ENCODE data around the gene MARCHF10. TPM values are rescaled to one million over a fixed set of nuclear protein-coding genes. Genes with fewer than 3 reads are reported as not detected.

MARCHF10 gene
- total and polyA plus RNA-seq, 9 of the 15 experiments (the other 6 are each of a cell fraction or from before 2014, with no cell fraction given): not detected

DNA sequence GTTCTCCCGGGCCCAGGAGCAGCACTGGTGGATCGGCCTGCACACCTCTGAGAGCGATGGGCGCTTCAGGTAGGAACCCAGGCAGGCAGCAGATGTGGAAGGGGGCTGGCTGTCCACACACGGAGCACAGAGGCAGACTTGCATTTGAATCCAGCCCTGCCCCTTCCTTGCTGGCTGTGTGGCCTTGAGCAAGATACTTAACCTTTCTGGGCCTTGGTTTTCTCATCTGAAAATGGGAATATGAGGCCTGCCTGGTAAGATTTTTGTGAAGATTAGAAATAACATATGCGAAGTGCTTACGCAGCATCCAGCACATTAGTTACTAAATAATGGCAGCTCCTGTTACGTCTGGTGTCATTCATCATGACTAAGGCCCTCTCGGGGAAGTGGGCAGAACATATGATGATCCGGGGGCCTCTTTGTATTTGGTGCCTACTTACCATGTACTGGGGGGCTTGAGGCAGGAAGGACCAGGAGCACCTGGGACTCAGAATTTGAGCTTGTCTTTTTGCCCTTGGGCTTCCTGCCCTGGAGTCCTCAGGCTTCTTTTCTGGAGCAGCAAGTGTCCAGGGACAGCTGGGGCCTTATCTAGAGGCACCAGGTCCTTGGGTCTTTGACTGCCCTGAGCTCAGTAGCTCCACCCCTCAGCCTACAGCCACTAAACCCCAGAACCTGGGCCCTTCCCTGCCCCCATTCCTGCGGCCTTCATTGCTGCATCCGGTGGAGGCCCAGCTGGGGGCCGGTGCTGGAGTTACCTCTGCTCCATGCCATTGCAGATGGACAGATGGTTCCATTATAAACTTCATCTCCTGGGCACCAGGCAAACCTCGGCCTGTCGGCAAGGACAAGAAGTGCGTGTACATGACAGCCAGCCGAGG is 126.8 kb downstream of the MARCHF10 start (continued):
- TF ChIP-seq MBD1 (CRISPR knock-in tag; IDR thresholded peaks at IDR 0.05) (no peak), CBX5 (IDR thresholded peaks at IDR 0.05; ENCODE audit: borderline replicate concordance, low read depth) (no peak), ZBTB17 (CRISPR knock-in tag; IDR thresholded peaks at IDR 0.05) (no peak), ZNF41 (CRISPR knock-in tag; conservative IDR thresholded peaks at IDR 0.05) (no peak), ZNF280B (CRISPR knock-in tag; IDR thresholded peaks at IDR 0.05) (no peak), ZNF586 (CRISPR knock-in tag; conservative IDR thresholded peaks at IDR 0.05) (no peak), UBTF (IDR thresholded peaks at IDR 0.05; ENCODE audit: borderline replicate concordance in 1 of 2, low read depth in 2 of 2, low read length in 2 of 2) (peak; percentile 64 to 87; a peak in 3 of 4 replicates)
- TF ChIP-seq, protein P1, sequence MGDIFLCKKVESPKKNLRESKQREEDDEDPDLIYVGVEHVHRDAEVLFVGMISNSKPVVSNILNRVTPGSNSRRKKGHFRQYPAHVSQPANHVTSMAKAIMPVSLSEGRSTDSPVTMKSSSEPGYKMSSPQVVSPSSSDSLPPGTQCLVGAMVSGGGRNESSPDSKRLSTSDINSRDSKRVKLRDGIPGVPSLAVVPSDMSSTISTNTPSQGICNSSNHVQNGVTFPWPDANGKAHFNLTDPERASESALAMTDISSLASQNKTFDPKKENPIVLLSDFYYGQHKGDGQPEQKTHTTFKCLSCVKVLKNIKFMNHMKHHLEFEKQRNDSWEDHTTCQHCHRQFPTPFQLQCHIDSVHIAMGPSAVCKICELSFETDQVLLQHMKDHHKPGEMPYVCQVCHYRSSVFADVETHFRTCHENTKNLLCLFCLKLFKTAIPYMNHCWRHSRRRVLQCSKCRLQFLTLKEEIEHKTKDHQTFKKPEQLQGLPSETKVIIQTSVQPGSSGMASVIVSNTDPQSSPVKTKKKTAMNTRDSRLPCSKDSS (IDR thresholded peaks at IDR 0.05; ENCODE audit: low read depth, partially characterized antibody): no peak
- TF ChIP-seq, protein P2, sequence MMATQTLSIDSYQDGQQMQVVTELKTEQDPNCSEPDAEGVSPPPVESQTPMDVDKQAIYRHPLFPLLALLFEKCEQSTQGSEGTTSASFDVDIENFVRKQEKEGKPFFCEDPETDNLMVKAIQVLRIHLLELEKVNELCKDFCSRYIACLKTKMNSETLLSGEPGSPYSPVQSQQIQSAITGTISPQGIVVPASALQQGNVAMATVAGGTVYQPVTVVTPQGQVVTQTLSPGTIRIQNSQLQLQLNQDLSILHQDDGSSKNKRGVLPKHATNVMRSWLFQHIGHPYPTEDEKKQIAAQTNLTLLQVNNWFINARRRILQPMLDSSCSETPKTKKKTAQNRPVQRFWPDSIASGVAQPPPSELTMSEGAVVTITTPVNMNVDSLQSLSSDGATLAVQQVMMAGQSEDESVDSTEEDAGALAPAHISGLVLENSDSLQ (IDR thresholded peaks at IDR 0.05): peak; percentile 65
- TF ChIP-seq, protein P3, sequence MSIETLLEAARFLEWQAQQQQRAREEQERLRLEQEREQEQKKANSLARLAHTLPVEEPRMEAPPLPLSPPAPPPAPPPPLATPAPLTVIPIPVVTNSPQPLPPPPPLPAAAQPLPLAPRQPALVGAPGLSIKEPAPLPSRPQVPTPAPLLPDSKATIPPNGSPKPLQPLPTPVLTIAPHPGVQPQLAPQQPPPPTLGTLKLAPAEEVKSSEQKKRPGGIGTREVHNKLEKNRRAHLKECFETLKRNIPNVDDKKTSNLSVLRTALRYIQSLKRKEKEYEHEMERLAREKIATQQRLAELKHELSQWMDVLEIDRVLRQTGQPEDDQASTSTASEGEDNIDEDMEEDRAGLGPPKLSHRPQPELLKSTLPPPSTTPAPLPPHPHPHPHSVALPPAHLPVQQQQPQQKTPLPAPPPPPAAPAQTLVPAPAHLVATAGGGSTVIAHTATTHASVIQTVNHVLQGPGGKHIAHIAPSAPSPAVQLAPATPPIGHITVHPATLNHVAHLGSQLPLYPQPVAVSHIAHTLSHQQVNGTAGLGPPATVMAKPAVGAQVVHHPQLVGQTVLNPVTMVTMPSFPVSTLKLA (conservative IDR thresholded peaks at IDR 0.05): peak in 1 of 2 experiments; percentile 59; a peak in 2 of 4 replicates
- TF ChIP-seq, protein P4, sequence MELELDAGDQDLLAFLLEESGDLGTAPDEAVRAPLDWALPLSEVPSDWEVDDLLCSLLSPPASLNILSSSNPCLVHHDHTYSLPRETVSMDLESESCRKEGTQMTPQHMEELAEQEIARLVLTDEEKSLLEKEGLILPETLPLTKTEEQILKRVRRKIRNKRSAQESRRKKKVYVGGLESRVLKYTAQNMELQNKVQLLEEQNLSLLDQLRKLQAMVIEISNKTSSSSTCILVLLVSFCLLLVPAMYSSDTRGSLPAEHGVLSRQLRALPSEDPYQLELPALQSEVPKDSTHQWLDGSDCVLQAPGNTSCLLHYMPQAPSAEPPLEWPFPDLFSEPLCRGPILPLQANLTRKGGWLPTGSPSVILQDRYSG (tag; conservative IDR thresholded peaks at IDR 0.05; ENCODE audit: low read depth): peak; percentile 15; the same call in 1 of the 2 replicates

Measured in K562 (cell line).